ENCODE measurements around the gene LTB4R2. TPM values are rescaled to one million over a fixed set of nuclear protein-coding genes. Genes with fewer than 3 reads are reported as not detected.
"Not testable (repeated sequence)": the region's sequence is repeated elsewhere in the genome, so short reads cannot be mapped to it uniquely, and the experiment has no call there.

The LTB4R2 gene
- total RNA-seq, 2 donors from 2014 or later = 2.5 to 4.0 TPM

GRCh38 chr14:24332268-24332993 is 22.5 kb downstream of the LTB4R2 start:
- DNase-seq (ENCODE audit: low spot score) = peak; percentile 87
- intact Hi-C loops (cut with DNase I) = loop anchor here in 1 of 2 donors (5.0 kb wide), 1 partner anchor 105 kb away; no protein-coding TSS in a partner anchor

GRCh38 chr14:24334431-24335291 is 24.7 kb downstream of the LTB4R2 start, which contains the start of gene ADCY4:
Gene ADCY4, minus strand, starts transcription at chr14:24335071. Its CDS starts 419 bp downstream, at chr14:24334652.
- DNase-seq (ENCODE audit: low spot score) = peak; percentile 89
- intact Hi-C loops (cut with DNase I) = loop anchor here (1.0 to 5.0 kb wide), 2 partner anchors 97 to 103 kb away; no protein-coding TSS in a partner anchor

- DNase-seq (ENCODE audit: low spot score) = peak; percentile 69
- intact Hi-C loops (cut with DNase I) = no loop called here
Measured at GRCh38 chr14:24335461-24336171, 25.7 kb downstream of the LTB4R2 start.

GRCh38 chr14:24337144-24337823 is 27.3 kb downstream of the LTB4R2 start:
- intact Hi-C loops (cut with DNase I) = no loop called here
- peak; percentile 18 for DNase-seq (ENCODE audit: low spot score)

- intact Hi-C loops (cut with DNase I) = no loop called here
- peak; percentile 70 for DNase-seq (ENCODE audit: low spot score)
Measured at GRCh38 chr14:24337824-24338175, 27.9 kb downstream of the LTB4R2 start.

GRCh38 chr14:24338843-24339242 is 28.9 kb downstream of the LTB4R2 start:
- intact Hi-C loops (cut with DNase I) = no loop called here
- DNase-seq (ENCODE audit: low spot score) = peak; percentile 62

- peak; percentile 85 for DNase-seq (ENCODE audit: low spot score)
- intact Hi-C loops (cut with DNase I) = no loop called here
Measured at GRCh38 chr14:24339284-24340151, 29.6 kb downstream of the LTB4R2 start, which contains the start of gene RIPK3. Gene RIPK3, minus strand, starts transcription at chr14:24339991. Its CDS starts 165 bp downstream, at chr14:24339826.

GRCh38 chr14:24340606-24341005 is 30.7 kb downstream of the LTB4R2 start:
- peak; percentile 28 for DNase-seq (ENCODE audit: low spot score)
- intact Hi-C loops (cut with DNase I) = no loop called here

- no peak for DNase-seq (ENCODE audit: low spot score)
- intact Hi-C loops (cut with DNase I) = no loop called here
Measured at GRCh38 chr14:24342889-24343288, 32.9 kb downstream of the LTB4R2 start.

GRCh38 chr14:24343795-24344660 is 34.1 kb downstream of the LTB4R2 start:
- intact Hi-C loops (cut with DNase I) = no loop called here
- peak; percentile 17 for DNase-seq (ENCODE audit: low spot score)

GRCh38 chr14:24347134-24347533 is 37.2 kb downstream of the LTB4R2 start:
- DNase-seq (ENCODE audit: low spot score) = peak; percentile 2
- intact Hi-C loops (cut with DNase I) = no loop called here

GRCh38 chr14:24348186-24348585 is 38.2 kb downstream of the LTB4R2 start:
- intact Hi-C loops (cut with DNase I) = no loop called here
- peak; percentile 46 for DNase-seq (ENCODE audit: low spot score)

GRCh38 chr14:24349742-24350141 is 39.8 kb downstream of the LTB4R2 start:
- DNase-seq (ENCODE audit: low spot score) = peak; percentile 11
- intact Hi-C loops (cut with DNase I) = no loop called here

- DNase-seq (ENCODE audit: low spot score) = peak; percentile 56
- intact Hi-C loops (cut with DNase I) = no loop called here
Measured at GRCh38 chr14:24351517-24351916, 41.6 kb downstream of the LTB4R2 start.

- intact Hi-C loops (cut with DNase I) = no loop called here
- DNase-seq (ENCODE audit: low spot score) = peak; percentile 8
Measured at GRCh38 chr14:24353559-24354481, 43.9 kb downstream of the LTB4R2 start.

- intact Hi-C loops (cut with DNase I) = not testable (repeated sequence)
- DNase-seq (ENCODE audit: low spot score) = peak; percentile 8
Measured at GRCh38 chr14:24354482-24354825, 44.5 kb downstream of the LTB4R2 start.
